AG09309 (cell line): Measurements from ENCODE around the gene CCNY.

Experiments used
- DNase-seq: peaks from one replicate; pipeline ENCODE4 v3.0.0-alpha.2; 2010; ENCODE audit warnings: low read depth
- H3K4me3 ChIP-seq: 2 replicates; pipeline ENCODE4 v1.5.1; 2011; ENCODE audit warnings: mild to moderate bottlenecking, low read depth, low read length, moderate library complexity; ENCODE audit not compliant: control insufficient read depth
- TF ChIP-seq, protein P1 (sequence below): IDR thresholded peaks from 2 replicates; pipeline ENCODE4 v1.5.1; 2011; ENCODE audit warnings: mild to moderate bottlenecking, low read depth, low read length, inconsistent platforms; ENCODE audit not compliant: insufficient read depth, control insufficient read depth; ENCODE audit errors: missing control alignments

The CCNY gene

DNA sequence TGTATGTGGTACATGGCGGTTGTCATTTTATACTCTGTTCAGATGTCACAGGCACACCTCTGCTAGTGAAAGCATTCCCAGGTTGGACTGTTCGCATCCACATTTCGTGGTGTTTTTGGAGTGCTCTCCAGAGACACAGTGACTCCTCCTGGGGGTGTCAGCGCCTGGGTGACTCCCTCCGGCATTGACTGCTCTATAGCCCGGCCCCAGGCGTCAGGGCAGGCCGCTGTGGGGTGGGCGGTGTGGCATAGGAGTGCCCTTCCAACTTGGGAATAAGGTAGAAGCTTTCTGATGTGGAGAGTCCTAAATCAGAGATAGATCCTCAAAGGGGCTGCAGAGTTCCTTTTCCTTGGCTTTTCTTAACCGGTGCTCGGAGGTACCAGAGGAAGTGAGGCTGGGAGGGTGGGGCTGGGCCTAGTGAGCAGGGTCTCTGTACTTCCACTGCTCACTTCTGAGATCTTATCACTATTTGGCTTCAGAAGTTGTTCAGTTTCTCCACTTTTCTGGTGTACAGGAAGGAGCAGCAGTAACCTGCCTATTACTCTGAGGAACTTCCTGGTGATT lies 32.3 kb downstream of the CCNY start:
- no peak overlapping the region for H3K4me3 ChIP-seq
- TF ChIP-seq, protein P1, sequence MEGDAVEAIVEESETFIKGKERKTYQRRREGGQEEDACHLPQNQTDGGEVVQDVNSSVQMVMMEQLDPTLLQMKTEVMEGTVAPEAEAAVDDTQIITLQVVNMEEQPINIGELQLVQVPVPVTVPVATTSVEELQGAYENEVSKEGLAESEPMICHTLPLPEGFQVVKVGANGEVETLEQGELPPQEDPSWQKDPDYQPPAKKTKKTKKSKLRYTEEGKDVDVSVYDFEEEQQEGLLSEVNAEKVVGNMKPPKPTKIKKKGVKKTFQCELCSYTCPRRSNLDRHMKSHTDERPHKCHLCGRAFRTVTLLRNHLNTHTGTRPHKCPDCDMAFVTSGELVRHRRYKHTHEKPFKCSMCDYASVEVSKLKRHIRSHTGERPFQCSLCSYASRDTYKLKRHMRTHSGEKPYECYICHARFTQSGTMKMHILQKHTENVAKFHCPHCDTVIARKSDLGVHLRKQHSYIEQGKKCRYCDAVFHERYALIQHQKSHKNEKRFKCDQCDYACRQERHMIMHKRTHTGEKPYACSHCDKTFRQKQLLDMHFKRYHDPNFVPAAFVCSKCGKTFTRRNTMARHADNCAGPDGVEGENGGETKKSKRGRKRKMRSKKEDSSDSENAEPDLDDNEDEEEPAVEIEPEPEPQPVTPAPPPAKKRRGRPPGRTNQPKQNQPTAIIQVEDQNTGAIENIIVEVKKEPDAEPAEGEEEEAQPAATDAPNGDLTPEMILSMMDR, result no peak
- no peak for DNase-seq

DNA sequence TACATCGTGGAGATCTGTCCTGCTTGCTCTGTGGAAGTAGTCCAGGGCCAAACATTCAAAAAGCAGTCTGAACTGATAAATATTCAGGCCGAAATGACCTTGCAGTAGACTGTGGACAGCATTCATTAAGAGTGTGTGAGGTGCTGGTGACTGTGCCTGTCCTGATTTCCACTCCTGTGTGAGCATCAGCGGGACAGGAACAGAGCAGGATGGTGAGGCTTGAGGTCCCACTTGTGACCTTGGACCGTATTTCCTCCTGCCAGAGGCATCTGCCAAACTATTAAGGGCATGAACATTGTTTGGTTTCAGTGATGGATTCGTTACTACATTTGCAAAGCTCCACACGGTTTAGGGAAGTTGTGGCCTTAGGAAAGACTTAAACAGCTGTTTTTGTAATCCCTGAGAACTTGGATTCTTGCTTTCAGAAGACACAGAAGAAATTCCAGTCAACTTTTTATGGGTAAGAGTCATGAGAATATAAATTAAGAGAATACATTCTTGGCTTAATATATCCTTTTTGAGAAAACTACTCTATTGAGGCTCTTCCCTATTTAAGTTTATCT lies 32.8 kb downstream of the CCNY start:
- H3K4me3 ChIP-seq, result no peak overlapping the region
- DNase-seq, result no peak
- TF ChIP-seq, protein P1, result no peak

DNA sequence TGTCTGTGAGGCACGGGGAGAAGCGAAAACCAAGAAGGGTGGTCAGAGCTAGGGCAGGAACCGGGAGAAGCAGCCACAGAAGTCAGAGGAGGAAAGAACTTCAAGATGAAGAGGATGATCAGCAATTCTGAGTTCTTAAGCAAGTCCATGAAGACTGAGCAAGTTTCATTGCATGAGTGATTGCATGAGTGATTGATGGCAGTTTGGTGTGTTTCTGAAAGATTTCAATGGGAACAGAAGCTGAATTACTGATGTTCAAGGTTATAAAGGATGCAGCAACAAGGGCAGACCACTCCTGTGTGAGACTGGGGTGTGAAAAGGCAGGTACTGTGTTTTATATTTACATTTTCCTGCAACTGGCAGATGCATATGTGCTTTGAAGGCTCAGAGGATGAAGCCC lies 35.4 kb downstream of the CCNY start:
- DNase-seq, result no peak
- TF ChIP-seq, protein P1, result no peak
- no peak overlapping the region for H3K4me3 ChIP-seq

DNA sequence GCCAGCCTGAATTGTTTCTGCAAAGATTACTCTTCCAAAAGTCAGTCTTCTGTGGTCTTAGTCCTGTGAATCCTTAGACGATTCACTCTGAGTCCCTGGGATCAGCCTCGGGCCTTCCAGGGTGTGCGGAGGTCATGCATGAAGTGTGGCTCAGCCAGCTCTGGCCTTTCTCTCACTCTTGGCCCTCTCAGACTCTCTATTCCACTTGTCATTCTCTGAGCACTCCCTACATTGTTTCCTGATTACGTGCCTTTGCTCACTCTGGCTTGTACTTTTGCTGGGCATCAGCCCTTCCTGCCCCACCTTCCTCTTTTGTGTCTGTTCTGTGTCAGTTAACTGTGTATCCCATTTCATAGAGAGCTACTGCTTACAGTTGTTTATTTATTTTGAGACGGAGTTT lies 36.0 kb downstream of the CCNY start:
- TF ChIP-seq, protein P1, result no peak
- DNase-seq, result no peak

DNA sequence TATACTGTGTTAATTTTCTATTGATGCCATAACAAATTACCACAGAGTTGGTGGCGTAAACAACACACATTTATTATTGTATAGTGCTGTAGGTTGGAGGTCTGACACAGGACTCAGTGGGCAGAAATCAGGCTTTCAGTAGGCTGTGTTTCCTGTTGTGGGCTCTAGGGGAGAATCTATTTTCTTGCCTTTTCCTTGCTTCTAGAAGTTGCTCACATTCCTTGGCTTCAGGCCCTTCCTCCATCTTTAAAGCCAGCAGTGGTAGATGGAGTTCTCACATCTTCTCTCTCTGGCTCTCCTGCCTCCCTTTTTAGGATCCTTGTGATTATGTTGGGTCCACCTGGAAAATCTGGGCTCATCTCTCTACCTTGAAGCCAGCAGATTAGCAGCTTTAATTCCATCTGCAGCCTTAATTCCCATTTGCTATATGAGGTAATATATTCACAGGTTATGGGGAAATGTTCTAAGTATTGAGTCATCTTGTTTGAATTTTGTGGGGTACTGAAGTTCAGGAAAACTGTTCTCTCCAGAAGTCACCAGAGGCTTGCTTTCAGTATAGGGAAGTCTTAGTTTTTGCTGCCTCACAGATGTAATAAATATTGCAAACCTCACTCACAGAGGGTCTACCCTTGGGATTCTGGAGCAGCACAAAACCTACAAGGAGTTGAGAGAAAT lies 38.9 kb downstream of the CCNY start:
- DNase-seq, result no peak
- no peak overlapping the region for H3K4me3 ChIP-seq
- TF ChIP-seq, protein P1, result no peak

More for the DNA sequence above, 36.0 kb downstream of the CCNY start:
- H3K4me3 ChIP-seq, result no peak overlapping the region

DNA sequence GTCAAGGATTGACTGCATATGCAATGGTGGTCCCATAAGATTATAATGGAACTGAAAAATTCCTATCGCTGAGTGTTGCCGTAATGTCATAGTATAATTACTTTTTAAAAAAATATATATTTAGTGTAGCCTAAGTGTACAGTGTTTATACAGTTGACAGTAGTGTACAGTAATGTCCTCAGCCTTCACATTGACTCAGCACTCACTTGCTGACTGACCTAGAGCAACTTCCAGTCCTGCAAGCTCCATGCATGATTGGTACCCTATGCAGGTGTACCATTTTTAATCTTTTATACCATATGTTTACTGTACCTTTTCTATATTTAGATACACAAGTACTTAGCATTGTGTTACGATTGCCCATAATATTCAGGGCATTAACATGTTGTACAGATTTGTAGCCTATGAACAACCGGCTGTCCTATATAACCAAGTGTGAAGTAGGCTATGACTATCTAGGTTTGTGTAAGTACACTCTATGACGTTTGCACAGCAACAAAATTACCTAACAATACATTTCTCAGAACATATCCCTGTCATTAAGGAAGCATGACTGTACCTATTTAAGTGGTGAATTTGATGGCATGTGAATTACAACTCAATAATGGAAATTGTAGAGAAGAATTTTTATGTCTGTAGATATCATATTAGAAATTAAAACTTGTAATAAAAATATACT lies 40.9 kb downstream of the CCNY start:
- H3K4me3 ChIP-seq, result no peak overlapping the region
- TF ChIP-seq, protein P1, result no peak
- no peak for DNase-seq
